Stimulated activated naive B cell treated with anti-CD40 and anti-IgM and Interleukin-4, amounts not matched to agents 10 μg/mL and 1 μg/mL and 100 μg/mL, for 72 hours (primary cell): ENCODE measurements around the gene SHKBP1.
"Not testable (repeated sequence)": the region's sequence is repeated elsewhere in the genome, so short reads cannot be mapped to it uniquely, and the experiment has no call there.

Experiments used
- ATAC-seq, 2 donors: fragments of 150-1000 bp; cut with Tn5 transposase; replicated peaks; 2 replicates each; pipeline ENCODE4 v1.10.0; 2021; ENCODE audit warnings: moderate library complexity in 1 of 2
- DNase-seq: peaks from one replicate; pipeline ENCODE4 v3.0.0; 2021
- H3K27ac Mint-ChIP-seq: one replicate; pipeline ENCODE4 v1.8.0; 2022; ENCODE audit warnings: mild to moderate bottlenecking, mixed read lengths
- H3K27me3 Mint-ChIP-seq, 2 donors: one replicate each; pipeline ENCODE4 v1.8.0; 2022; ENCODE audit warnings: mixed read lengths in 2 of 2
- H3K36me3 Mint-ChIP-seq, 2 donors: one replicate each; pipeline ENCODE4 v1.8.0; 2022; ENCODE audit warnings: mixed read lengths in 2 of 2, mild to moderate bottlenecking in 1 of 2
- H3K4me1 Mint-ChIP-seq, 2 donors: one replicate each; pipeline ENCODE4 v1.8.0; 2022; ENCODE audit warnings: mixed read lengths in 2 of 2, mild to moderate bottlenecking in 1 of 2
- H3K4me3 Mint-ChIP-seq, 2 donors: one replicate each; pipeline ENCODE4 v1.8.0; 2022; ENCODE audit warnings: mild to moderate bottlenecking in 2 of 2, mixed read lengths in 2 of 2, moderate library complexity in 1 of 2
- H3K9me3 Mint-ChIP-seq, 2 donors: one replicate each; pipeline ENCODE4 v1.8.0; 2022; ENCODE audit warnings: mixed read lengths in 2 of 2, mild to moderate bottlenecking in 1 of 2

Gene SHKBP1

DNA sequence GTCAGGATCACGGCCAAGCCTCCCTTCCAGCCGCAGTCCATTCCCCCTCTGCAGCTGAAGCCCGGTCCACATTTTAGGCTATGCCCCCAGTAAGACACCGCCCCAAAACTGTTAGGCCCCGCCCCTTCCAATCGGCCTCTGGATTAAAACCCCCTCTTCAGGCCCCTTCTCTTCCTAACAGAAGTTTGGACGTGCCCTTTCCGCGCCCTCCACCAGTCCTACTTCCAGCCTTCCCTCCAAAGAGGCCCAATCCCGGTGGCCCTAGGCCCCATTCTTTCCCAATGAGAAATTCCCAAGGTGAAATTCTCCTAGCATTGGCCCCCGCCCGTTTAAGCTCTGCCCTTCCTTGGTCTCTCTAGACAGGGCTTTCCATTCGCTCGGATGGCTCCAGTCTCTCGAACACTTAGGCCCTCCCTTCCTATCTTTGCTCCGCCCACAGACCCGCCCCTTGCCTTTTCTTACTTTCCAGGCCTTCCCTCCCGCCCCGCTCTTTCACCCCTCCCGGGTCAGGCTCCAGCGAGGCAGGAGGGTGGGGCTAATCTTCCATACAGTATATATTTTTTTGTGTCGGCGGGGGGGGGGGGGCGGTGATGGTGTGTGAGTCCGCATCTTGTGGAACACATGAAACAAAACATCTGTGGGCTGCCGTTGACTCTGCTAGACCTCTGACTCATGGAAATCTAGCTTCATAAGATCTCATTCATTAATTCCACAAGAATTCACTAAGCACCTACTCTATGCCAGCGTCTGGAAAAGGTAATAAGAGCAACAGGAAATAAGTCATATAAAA is 38.1 kb downstream of the SHKBP1 start:
- H3K27me3 Mint-ChIP-seq = no peaks in the 10 kb centered on the region
- no peaks in the 10 kb centered on the region for H3K9me3 Mint-ChIP-seq
- DNase-seq (peak; percentile 58), ATAC-seq (peak in 1 of 2 donors; percentile 20)
- H3K27ac Mint-ChIP-seq = peak overlapping the region; percentile 97
- H3K36me3 Mint-ChIP-seq = peaks cover 11 to 13% of the 10 kb centered on the region in 2 donors
- H3K4me1 Mint-ChIP-seq = peaks cover 36 to 44% of the 10 kb centered on the region in 2 donors
- H3K4me3 Mint-ChIP-seq = peak overlapping the region; percentile 89 to 93

DNA sequence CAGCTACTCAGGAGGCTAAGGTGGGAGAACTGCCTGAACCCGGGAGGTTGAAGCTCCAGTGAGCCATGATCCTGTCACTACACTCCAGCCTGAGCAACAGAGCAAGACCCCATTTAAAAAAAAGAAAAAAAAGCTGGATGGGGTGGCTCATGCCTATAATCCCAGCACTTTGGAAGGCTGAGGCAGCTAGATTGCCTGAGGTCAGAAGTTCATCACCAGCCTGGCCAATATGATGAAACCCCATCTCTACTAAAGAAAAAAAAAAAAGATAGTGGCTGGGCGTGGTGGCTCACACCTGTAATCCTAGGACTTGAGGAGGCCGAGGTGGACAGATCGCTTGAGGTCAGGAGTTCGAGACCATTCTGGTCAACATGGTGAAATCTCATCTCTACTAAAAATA is 39.5 kb downstream of the SHKBP1 start:
- no peaks in the 10 kb centered on the region for H3K9me3 Mint-ChIP-seq
- H3K4me3 Mint-ChIP-seq = no peak overlapping the region
- peaks cover 15 to 20% of the 10 kb centered on the region in 2 donors for H3K36me3 Mint-ChIP-seq
- DNase-seq (no peak), ATAC-seq (no peak)
- peaks cover 26 to 33% of the 10 kb centered on the region in 2 donors for H3K4me1 Mint-ChIP-seq
- H3K27ac Mint-ChIP-seq = no peak overlapping the region
- H3K27me3 Mint-ChIP-seq = no peaks in the 10 kb centered on the region

DNA sequence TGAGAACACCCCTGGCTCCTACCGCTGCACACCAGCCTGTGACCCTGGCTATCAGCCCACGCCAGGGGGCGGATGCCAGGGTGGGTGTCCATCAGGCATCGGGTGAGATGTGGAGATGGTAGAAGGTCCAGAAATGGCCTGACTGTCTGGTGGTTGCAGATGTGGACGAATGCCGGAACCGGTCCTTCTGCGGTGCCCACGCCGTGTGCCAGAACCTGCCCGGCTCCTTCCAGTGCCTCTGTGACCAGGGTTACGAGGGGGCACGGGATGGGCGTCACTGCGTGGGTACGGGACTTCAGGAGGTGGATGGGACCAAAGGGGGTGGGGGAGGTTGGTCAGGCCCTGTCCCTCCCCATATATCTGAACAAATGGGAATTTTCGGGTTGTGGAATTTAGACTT is 40.3 kb downstream of the SHKBP1 start:
- ATAC-seq = no peak

DNA sequence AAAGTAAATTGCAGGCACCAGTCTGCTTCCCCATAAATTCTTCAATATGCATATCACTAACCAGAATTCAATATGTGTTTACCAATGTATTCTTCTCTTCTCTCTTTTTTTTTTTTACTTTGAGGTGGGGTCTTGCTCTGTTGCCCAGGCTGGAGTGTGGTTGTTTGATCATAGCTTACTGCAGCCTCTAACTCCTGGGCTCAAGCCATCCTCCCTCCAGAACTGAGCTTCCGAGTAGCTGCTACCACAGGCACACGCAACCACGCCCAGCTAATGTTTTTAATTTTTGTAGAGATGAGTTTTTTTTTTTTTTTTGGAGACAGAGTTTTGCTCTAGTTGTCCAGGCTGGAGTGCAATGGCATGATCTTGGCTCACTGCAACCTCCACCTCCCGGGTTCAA is 41.3 kb downstream of the SHKBP1 start:
- ATAC-seq (no peak), DNase-seq (no peak)
- H3K4me3 Mint-ChIP-seq = no peak overlapping the region
- H3K4me1 Mint-ChIP-seq = peaks cover 24 to 29% of the 10 kb centered on the region in 2 donors
- H3K27me3 Mint-ChIP-seq = no peaks in the 10 kb centered on the region
- no peak overlapping the region for H3K27ac Mint-ChIP-seq
- H3K36me3 Mint-ChIP-seq = peaks cover 23 to 29% of the 10 kb centered on the region in 2 donors
- no peaks in the 10 kb centered on the region for H3K9me3 Mint-ChIP-seq

More for the DNA sequence above, 40.3 kb downstream of the SHKBP1 start:
- H3K4me3 Mint-ChIP-seq = no peak overlapping the region
- no peaks in the 10 kb centered on the region for H3K27me3 Mint-ChIP-seq
- H3K36me3 Mint-ChIP-seq = peaks cover 20 to 23% of the 10 kb centered on the region in 2 donors
- peaks cover 26 to 32% of the 10 kb centered on the region in 2 donors for H3K4me1 Mint-ChIP-seq
- no peak for DNase-seq
- no peak overlapping the region for H3K27ac Mint-ChIP-seq
- no peaks in the 10 kb centered on the region for H3K9me3 Mint-ChIP-seq

DNA sequence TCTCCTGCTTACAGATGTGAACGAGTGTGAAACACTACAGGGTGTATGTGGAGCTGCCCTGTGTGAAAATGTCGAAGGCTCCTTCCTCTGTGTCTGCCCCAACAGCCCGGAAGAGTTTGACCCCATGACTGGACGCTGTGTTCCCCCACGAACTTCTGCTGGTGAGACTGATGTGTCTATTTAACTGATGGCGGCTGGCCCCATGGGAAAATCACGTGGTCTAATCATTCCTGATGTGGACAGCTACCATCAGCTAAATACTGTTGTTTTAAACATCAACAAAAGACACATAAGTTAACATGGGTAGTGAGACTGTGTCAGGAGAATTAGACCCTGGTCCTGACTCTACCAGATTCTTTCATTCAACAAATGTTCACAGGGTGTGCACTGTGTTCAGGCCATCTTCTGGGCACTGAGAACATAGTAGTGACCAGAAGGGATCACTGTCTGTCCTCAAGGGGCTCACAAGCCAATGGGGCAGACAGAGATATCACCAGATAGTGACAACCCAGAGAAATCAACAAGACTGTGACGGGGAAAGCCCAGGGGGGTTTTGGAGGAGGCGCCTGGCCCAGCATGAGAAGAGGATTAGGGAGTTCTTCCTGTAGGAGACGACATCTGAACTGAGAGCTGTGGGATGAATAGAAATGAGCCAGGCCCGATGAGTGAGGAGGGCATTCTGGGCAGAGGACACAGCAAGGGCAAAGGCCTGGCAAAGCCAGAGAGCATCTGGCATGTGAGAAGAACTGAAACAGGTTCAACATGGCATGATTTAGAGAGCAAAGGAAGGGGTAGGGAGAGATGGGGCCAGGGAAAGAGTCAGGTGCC is 42.9 kb downstream of the SHKBP1 start:
- peaks cover 15 to 16% of the 10 kb centered on the region in 2 donors for H3K4me1 Mint-ChIP-seq
- H3K27me3 Mint-ChIP-seq = no peaks in the 10 kb centered on the region
- H3K9me3 Mint-ChIP-seq = no peaks in the 10 kb centered on the region
- ATAC-seq (peak in 1 of 2 donors; percentile 34), DNase-seq (no peak)
- H3K4me3 Mint-ChIP-seq = no peak overlapping the region
- no peak overlapping the region for H3K27ac Mint-ChIP-seq
- peaks cover 28 to 39% of the 10 kb centered on the region in 2 donors for H3K36me3 Mint-ChIP-seq

DNA sequence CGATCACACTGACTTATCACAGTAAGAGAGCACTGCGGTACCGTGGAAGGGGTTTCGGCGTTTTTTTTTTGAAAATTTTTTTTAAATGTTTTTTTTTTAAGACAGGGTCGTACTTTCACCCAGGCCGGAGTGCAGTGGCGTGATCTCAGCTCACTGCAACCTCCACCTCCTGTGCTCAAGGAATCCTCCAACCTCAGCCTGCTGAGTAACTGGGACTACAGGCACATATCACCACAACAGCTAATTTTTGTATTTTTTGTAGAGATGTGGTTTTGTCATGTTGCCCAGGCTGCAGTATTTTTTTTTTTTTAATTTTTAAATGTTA is 43.5 kb downstream of the SHKBP1 start:
- no peak overlapping the region for H3K27ac Mint-ChIP-seq
- H3K27me3 Mint-ChIP-seq = no peaks in the 10 kb centered on the region
- DNase-seq (no peak), ATAC-seq (no peak)
- H3K36me3 Mint-ChIP-seq = peaks cover 29 to 44% of the 10 kb centered on the region in 2 donors
- peaks cover 9 to 10% of the 10 kb centered on the region in 2 donors for H3K4me1 Mint-ChIP-seq
- H3K9me3 Mint-ChIP-seq = no peaks in the 10 kb centered on the region
- no peak overlapping the region for H3K4me3 Mint-ChIP-seq

DNA sequence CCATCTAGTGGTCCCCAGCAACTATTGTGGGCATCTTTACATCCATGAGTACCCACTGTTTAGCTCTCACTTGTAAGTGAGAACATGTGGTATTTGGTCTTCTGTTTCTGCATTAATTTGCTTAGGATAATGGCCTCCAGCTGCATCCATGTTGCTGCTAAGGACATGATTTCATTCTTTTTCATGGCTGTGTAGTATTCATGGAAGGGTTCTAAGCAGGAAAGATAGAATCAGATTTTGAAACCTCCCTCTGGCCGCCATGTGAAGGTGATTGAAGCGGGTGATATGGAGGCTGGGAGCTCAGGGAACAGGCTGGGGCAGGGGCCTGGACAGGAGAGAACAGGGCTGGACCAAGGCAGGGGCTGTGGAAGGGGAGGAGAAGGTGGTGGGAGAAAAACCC is 44.6 kb downstream of the SHKBP1 start:
- ATAC-seq = no peak
- H3K36me3 Mint-ChIP-seq = peaks cover 35 to 48% of the 10 kb centered on the region in 2 donors
- peaks cover 8 to 18% of the 10 kb centered on the region in 2 donors for H3K4me1 Mint-ChIP-seq
- H3K9me3 Mint-ChIP-seq = no peaks in the 10 kb centered on the region
- no peaks in the 10 kb centered on the region for H3K27me3 Mint-ChIP-seq
- no peak for DNase-seq
- H3K4me3 Mint-ChIP-seq = no peak overlapping the region
- H3K27ac Mint-ChIP-seq = no peak overlapping the region

DNA sequence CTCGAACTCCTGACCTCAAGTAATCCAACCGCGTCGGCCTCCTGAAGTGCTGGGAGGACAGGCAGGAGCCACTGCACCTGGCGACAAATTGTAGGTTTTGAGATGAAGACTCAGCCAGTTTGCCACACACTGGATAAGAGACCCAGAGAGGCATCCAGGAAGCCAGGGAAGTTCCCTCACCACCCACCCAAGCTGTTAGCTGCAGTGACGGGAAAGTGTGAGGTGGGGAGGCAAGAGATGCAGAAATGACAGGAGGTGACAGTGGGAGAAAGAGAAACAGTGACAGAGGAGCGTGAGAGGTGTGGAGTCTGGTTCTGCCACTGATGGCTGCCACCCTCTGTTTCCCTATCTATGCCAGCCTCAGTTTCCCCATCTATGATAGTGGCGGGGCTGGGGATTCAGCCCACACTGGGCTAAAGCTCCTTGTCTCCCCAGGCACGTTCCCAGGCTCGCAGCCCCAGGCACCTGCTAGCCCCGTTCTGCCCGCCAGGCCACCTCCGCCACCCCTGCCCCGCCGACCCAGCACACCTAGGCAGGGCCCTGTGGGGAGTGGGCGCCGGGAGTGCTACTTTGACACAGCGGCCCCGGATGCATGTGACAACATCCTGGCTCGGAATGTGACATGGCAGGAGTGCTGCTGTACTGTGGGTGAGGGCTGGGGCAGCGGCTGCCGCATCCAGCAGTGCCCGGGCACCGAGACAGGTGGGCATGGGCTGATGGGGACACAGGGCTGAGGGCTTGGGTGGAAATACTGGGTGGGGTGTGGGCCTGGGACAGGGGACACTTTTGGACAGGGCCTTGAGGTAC is 45.5 kb downstream of the SHKBP1 start:
- ATAC-seq (no peak), DNase-seq (no peak)
- no peaks in the 10 kb centered on the region for H3K27me3 Mint-ChIP-seq
- H3K9me3 Mint-ChIP-seq = no peaks in the 10 kb centered on the region
- H3K27ac Mint-ChIP-seq = no peak overlapping the region
- H3K4me3 Mint-ChIP-seq = no peak overlapping the region
- H3K36me3 Mint-ChIP-seq = peaks cover 32 to 54% of the 10 kb centered on the region in 2 donors
- peaks cover 8 to 20% of the 10 kb centered on the region in 2 donors for H3K4me1 Mint-ChIP-seq

DNA sequence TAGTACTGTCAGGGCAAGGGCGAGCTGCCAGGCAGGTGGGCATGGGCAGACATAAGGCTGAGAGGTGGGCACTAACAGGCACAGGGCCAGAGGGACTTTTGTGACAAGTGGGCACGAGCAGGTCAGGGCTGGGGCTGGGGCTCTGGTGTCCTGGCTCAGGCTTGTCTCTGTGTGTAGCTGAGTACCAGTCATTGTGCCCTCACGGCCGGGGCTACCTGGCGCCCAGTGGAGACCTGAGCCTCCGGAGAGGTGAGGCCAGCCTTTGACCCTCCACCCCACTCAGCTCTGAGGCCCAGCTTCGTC is 46.1 kb downstream of the SHKBP1 start:
- Mint-ChIP-seq H3K4me3 (no peak overlapping the region), H3K27me3 (no peaks in the 10 kb centered on the region), H3K27ac (no peak overlapping the region), H3K36me3 (peaks cover 32 to 58% of the 10 kb centered on the region in 2 donors), H3K4me1 (peaks cover 8 to 20% of the 10 kb centered on the region in 2 donors), H3K9me3 (no peaks in the 10 kb centered on the region)
- ATAC-seq = no peak
- DNase-seq = no peak

DNA sequence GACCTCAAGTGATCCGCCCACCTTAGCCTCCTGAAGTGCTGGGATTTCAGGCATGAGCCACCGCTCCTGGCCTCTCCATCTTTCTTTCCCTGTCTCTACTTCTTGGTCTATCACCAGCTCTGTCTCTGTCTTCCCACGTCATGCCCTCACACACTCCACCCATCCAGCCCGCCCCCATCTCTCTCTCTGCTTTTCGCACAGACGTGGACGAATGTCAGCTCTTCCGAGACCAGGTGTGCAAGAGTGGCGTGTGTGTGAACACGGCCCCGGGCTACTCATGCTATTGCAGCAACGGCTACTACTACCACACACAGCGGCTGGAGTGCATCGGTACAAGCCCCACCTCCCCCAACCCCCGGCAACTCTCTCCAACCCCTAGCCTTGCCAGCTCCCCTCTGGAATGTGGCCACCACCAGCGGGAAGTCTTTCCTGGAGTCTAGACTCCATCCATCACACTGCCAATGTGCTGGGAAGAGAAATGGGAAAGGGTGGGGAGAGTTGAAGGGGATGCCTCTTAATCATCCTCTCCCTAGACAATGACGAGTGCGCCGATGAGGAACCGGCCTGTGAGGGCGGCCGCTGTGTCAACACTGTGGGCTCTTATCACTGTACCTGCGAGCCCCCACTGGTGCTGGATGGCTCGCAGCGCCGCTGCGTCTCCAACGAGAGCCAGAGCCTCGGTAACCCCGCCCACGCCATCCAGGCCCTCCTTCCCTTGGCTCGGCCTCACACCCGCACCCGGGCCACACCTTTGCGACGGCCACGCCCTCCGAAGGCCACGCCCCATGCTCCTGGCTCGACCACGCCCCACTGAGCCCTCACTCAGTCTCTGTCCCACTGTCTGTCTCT is 47.0 kb downstream of the SHKBP1 start:
- Mint-ChIP-seq H3K4me1 (peaks cover 8 to 20% of the 10 kb centered on the region in 2 donors), H3K27me3 (no peaks in the 10 kb centered on the region), H3K9me3 (no peaks in the 10 kb centered on the region), H3K27ac (no peak overlapping the region), H3K4me3 (no peak overlapping the region), H3K36me3 (peaks cover 32 to 58% of the 10 kb centered on the region in 2 donors)
- ATAC-seq = no peak
- DNase-seq = no peak

DNA sequence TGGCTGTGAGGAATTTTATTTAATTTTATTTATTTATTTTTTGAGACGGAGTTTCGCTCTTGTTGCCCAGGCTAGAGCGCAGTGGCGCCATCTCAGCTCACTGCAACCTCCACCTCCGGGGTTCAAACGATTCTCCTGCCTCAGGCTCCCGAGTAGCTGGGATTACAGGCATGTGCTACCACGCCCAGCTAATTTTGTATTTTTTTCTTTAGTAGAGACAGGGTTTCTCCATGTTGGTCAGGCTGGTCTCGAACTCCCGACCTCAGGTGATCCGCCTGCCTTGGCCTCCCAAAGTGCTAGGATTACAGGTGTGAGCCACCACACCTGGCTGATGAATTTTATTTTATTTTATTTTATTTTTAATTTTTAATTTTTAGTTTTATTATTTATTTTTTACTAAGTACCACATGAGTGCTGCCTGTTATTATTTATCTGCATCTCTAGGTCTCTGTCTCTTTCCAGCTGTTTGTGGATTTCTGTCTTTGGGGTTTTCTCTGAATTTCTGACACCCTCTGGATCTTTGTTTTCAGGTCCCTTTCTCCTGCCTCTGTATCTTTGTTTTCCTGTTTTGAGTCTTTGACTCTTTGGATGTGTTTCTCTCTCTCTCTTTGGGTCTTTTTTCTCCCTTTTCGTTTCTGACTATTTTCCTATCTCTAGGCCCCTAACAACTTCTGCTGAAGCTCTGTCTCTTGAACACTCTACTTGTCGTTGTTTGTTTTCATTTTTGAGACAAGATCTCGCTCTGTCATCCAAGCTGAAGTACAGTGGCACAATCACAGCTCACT is 47.9 kb downstream of the SHKBP1 start:
- H3K4me3 Mint-ChIP-seq, H3K9me3 Mint-ChIP-seq, ATAC-seq, DNase-seq, H3K27me3 Mint-ChIP-seq, H3K27ac Mint-ChIP-seq: not testable (repeated sequence)
- Mint-ChIP-seq H3K4me1 (peaks cover 6 to 18% of the 10 kb centered on the region in 2 donors), H3K36me3 (peaks cover 28 to 54% of the 10 kb centered on the region in 2 donors)

DNA sequence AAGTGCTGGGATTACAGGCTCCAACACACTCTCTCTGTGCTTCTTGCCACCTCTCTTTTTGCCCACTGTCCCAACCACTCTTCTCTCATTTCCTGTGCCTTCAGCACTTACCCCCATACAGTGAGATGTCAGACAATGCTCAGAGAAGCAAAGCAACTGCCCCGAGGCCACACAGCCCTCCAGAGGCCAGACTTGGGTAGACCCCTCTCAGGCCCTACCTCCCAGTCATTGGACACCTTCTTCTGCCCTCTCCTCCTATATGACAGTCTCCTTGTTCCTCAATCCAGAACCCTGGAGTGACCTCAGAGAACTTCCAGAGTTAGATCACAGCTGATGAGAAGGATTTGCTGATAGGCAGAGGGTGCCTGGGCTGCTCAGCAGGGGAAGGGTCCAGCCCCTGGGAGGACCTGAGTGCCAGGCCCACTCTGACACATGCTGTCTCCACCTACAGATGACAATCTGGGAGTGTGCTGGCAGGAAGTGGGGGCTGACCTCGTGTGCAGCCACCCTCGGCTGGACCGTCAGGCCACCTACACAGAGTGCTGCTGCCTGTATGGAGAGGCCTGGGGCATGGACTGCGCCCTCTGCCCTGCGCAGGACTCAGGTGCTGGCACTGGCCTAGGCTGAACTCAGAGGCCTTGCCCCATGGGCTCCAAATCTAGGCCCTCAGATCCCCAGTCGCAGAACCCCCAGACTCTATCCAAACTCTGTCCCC is 48.9 kb downstream of the SHKBP1 start:
- Mint-ChIP-seq H3K27ac (no peak overlapping the region), H3K36me3 (peaks cover 28 to 53% of the 10 kb centered on the region in 2 donors), H3K4me1 (peaks cover 2 to 13% of the 10 kb centered on the region in 2 donors), H3K4me3 (no peak overlapping the region), H3K27me3 (no peaks in the 10 kb centered on the region), H3K9me3 (no peaks in the 10 kb centered on the region)
- DNase-seq (no peak), ATAC-seq (peak; percentile 39 to 41)
